Spleen (tissue), 11 donors: ENCODE data around the gene PRSS57. TPM values are rescaled to one million over a fixed set of nuclear protein-coding genes. Genes with fewer than 3 reads are reported as not detected.
"Not testable (repeated sequence)": the region's sequence is repeated elsewhere in the genome, so short reads cannot be mapped to it uniquely, and the experiment has no call there.

ENCODE experiments used
- DNase-seq: peaks from one replicate; pipeline ENCODE4 v3.0.0-alpha.2; 2020
- H3K27ac ChIP-seq, 8 donors: fragments of 200-600 bp; sonication (generic) in 7 of 8; 1 replicate in 4 of 8; 2 replicates in 4 of 8; pipeline versions ENCODE4 v1.5.0 to v1.8.0; 2016 to 2021; ENCODE audit warnings: inconsistent platforms in 4 of 8, mild to moderate bottlenecking in 4 of 8, moderate library complexity in 1 of 8
- H3K27me3 ChIP-seq, 7 donors: fragments of 200-600 bp; sonication (generic) in 6 of 7; replicated peaks in 1 of 7; 1 replicate in 4 of 7; 2 replicates in 3 of 7; pipeline versions ENCODE4 v1.5.0 to v1.8.0; 2016 to 2021; ENCODE audit warnings: inconsistent platforms in 3 of 7, mild to moderate bottlenecking in 1 of 7
- H3K36me3 ChIP-seq, 6 donors: fragments of 200-600 bp; sonication (generic) in 5 of 6; 1 replicate in 4 of 6; 2 replicates in 2 of 6; pipeline versions ENCODE4 v1.5.0 to v1.8.0; 2016 to 2021; ENCODE audit warnings: inconsistent platforms in 2 of 6
- H3K4me1 ChIP-seq, 6 donors: fragments of 200-600 bp; sonication (generic) in 5 of 6; 1 replicate in 3 of 6; 2 replicates in 3 of 6; pipeline versions ENCODE4 v1.5.0 to v1.8.0; 2016 to 2021; ENCODE audit warnings: inconsistent platforms in 3 of 6
- H3K4me3 ChIP-seq, 8 donors: fragments of 200-600 bp; sonication (generic) in 7 of 8; 1 replicate in 4 of 8; 2 replicates in 4 of 8; pipeline versions ENCODE4 v1.5.0 to v1.8.0; 2016 to 2021; ENCODE audit warnings: inconsistent platforms in 4 of 8, mild to moderate bottlenecking in 4 of 8, moderate library complexity in 2 of 8
- H3K9me3 ChIP-seq, 8 donors: fragments of 200-600 bp; sonication (generic) in 7 of 8; 1 replicate in 4 of 8; 2 replicates in 4 of 8; pipeline versions ENCODE4 v1.5.0 to v1.8.0; 2016 to 2021; ENCODE audit warnings: inconsistent platforms in 4 of 8
- CTCF ChIP-seq, 11 experiments: fragments of 200-600 bp in 7 of 11; fragments of 450-650 bp in 4 of 11; sonication (generic) in 4 of 11; IDR thresholded peaks in 8 of 11; conservative IDR thresholded peaks in 3 of 11; 1 replicate in 7 of 11; 2 replicates in 4 of 11; pipeline versions ENCODE4 v1.4.0 to v1.8.0; 2016 to 2021; ENCODE audit warnings: antibody characterized with exemption in 11 of 11, inconsistent platforms in 4 of 11, mild to moderate bottlenecking in 1 of 11
- POLR2A ChIP-seq, 3 donors: fragments of 450-650 bp; IDR thresholded peaks; one replicate each; pipeline ENCODE4 v1.5.1; 2017; ENCODE audit warnings: antibody characterized with exemption in 3 of 3, mild to moderate bottlenecking in 1 of 3
- POLR2AphosphoS5 ChIP-seq, 3 donors: sonication (generic); formaldehyde crosslinking; IDR thresholded peaks; one replicate each; pipeline ENCODE4 v1.5.1; 2017; ENCODE audit warnings: antibody characterized with exemption in 3 of 3
- WGBS, 5 donors: extraction: QIAGEN DNeasy Blood & Tissue Kit in 3 of 5; methylation state at CpG; one replicate each; pipeline versions ENCODE4 v1.1.5 to v1.1.7; 2013 to 2018; 5-methylcytosine and 5-hydroxymethylcytosine counted together
- intact Hi-C: fragments of 100-400 bp; cut with DNase I; formaldehyde crosslinking; loops from one replicate; pipeline ENCODE4 v1.15.0; 2023; ENCODE audit warnings: low total_unique reads
- polyA plus RNA-seq, 3 donors: library from polyadenylated mRNA; stranded (reverse); fragments of 200-250 nt; gene quantifications; one replicate each; pipeline ENCODE4 v1.2.1, GENCODE V29; 2013
- total RNA-seq, 7 donors: library from RNA; depleted of rRNA in 3 of 7; stranded (reverse); fragments of >200 nt in 3 of 7; fragmentation: NEBNext Ultra II Directional in 4 of 7; extraction: Animal tissue kit (Norgen Biotek cat#: 25700) in 4 of 7; gene quantifications; one replicate each; pipeline versions ENCODE4 v1.1.0 to v1.2.1, GENCODE V29; 2016 to 2021
- donor health status: healthy with polysubstance abuse.
- donor health status: DM: no; HTN: no; CAD: no; lungs with moderate emphysema.
- donor health status: DM: no; HTN: no; CAD: no.
- donor health status: Bipolar disorder and iron deficiency.
- donor health status: healthy.
- donor health status: DM: no; HTN: no; CAD: no.
- donor health status: DM: yes; HTN: yes; CAD: no.

Gene PRSS57
- total and polyA plus RNA-seq, 10 donors: 0.24 to 2.5 (median 0.54) TPM; not detected in 2

GRCh38 chr19:704447-704741, 9.1 kb upstream of the PRSS57 start:
- H3K27ac ChIP-seq: peak overlapping the region in 5 of 8 donors; percentile 27 to 84 (median 50)
- DNase-seq: no peak
- H3K4me1 ChIP-seq: peaks cover 3 to 49% (median 26%) of the 10 kb centered on the region in 6 donors
- intact Hi-C loops: no loop called here
- H3K9me3 ChIP-seq: peaks cover 0 to 8% (median 0%) of the 10 kb centered on the region in 8 donors
- peaks cover 0 to 79% (median 10%) of the 10 kb centered on the region in 7 donors for H3K27me3 ChIP-seq
- H3K36me3 ChIP-seq: no peaks in the 10 kb centered on the region
- 14 to 16% (median 15%) methylated on average over 14 of the region's 14 CpGs for WGBS, 5 donors
- peak overlapping the region in 4 of 8 donors; percentile 14 to 59 (median 36) for H3K4me3 ChIP-seq
- TF ChIP-seq POLR2AphosphoS5 (IDR thresholded peaks at IDR 0.05) (no peak), CTCF (IDR thresholded peaks at IDR 0.05 in 8 of 11, conservative IDR thresholded peaks at IDR 0.05 in 3 of 11) (no peak), POLR2A (IDR thresholded peaks at IDR 0.05) (no peak)

GRCh38 chr19:703651-704446, 8.6 kb upstream of the PRSS57 start:
- 3 to 7% (median 4%) methylated on average over 14 to 50 of the region's 50 CpGs for WGBS, 5 donors
- DNase-seq: peak; percentile 92
- H3K4me3 ChIP-seq: peak overlapping the region in 6 of 8 donors; percentile 6 to 59 (median 34)
- peaks cover 3 to 51% (median 26%) of the 10 kb centered on the region in 6 donors for H3K4me1 ChIP-seq
- TF ChIP-seq POLR2AphosphoS5 (IDR thresholded peaks at IDR 0.05) (peak; percentile 75 to 92 (median 85)), POLR2A (IDR thresholded peaks at IDR 0.05) (peak in 1 of 3 donors; percentile 47), CTCF (IDR thresholded peaks at IDR 0.05 in 8 of 11, conservative IDR thresholded peaks at IDR 0.05 in 3 of 11) (peak in 1 of 11 experiments; percentile 11)
- peak overlapping the region; percentile 36 to 84 (median 73) for H3K27ac ChIP-seq
- intact Hi-C loops: no loop called here
- no peaks in the 10 kb centered on the region for H3K36me3 ChIP-seq
- peaks cover 0 to 8% (median 0%) of the 10 kb centered on the region in 8 donors for H3K9me3 ChIP-seq
- peaks cover 0 to 79% (median 6%) of the 10 kb centered on the region in 7 donors for H3K27me3 ChIP-seq

- peak overlapping the region; percentile 36 to 84 (median 73) for H3K27ac ChIP-seq
- peaks cover 3 to 52% (median 27%) of the 10 kb centered on the region in 6 donors for H3K4me1 ChIP-seq
- no peaks in the 10 kb centered on the region for H3K36me3 ChIP-seq
- peaks cover 0 to 8% (median 0%) of the 10 kb centered on the region in 8 donors for H3K9me3 ChIP-seq
- intact Hi-C loops: no loop called here
- H3K27me3 ChIP-seq: peaks cover 0 to 80% (median 4%) of the 10 kb centered on the region in 7 donors
- DNase-seq: peak; percentile 76
- WGBS, 5 donors: 10 to 26% (median 19%) methylated on average over 4 of the region's 4 CpGs
- peak overlapping the region in 6 of 8 donors; percentile 6 to 59 (median 34) for H3K4me3 ChIP-seq
- no peak for TF ChIP-seq POLR2A (IDR thresholded peaks at IDR 0.05)
- TF ChIP-seq POLR2AphosphoS5 (IDR thresholded peaks at IDR 0.05): no peak
Measured at GRCh38 chr19:703329-703650, 8.0 kb upstream of the PRSS57 start.

GRCh38 chr19:702847-703246, 7.6 kb upstream of the PRSS57 start:
- H3K9me3 ChIP-seq, H3K36me3 ChIP-seq, intact Hi-C loops, DNase-seq: not testable (repeated sequence)
- peak overlapping the region in 4 of 8 donors; percentile 30 to 59 (median 41) for H3K4me3 ChIP-seq
- peaks cover 3 to 48% (median 25%) of the 10 kb centered on the region in 6 donors for H3K4me1 ChIP-seq
- 54 to 69% (median 65%) methylated on average over 6 of the region's 6 CpGs for WGBS, 5 donors
- peaks cover 0 to 79% (median 0%) of the 10 kb centered on the region in 7 donors for H3K27me3 ChIP-seq
- H3K27ac ChIP-seq: peak overlapping the region in 6 of 8 donors; percentile 51 to 84 (median 78)

GRCh38 chr19:699885-700284, 4.6 kb upstream of the PRSS57 start:
- H3K9me3 ChIP-seq, H3K36me3 ChIP-seq, H3K4me3 ChIP-seq, DNase-seq, intact Hi-C loops: not testable (repeated sequence)
- peaks cover 3 to 63% (median 33%) of the 10 kb centered on the region in 6 donors for H3K4me1 ChIP-seq
- peaks cover 0 to 92% (median 12%) of the 10 kb centered on the region in 7 donors for H3K27me3 ChIP-seq
- WGBS, 5 donors: 53 to 68% (median 61%) methylated on average over 11 to 14 of the region's 14 CpGs
- H3K27ac ChIP-seq: peak overlapping the region in 2 of 8 donors; percentile 70 to 77

- DNase-seq, H3K36me3 ChIP-seq, H3K9me3 ChIP-seq, intact Hi-C loops, H3K4me3 ChIP-seq: not testable (repeated sequence)
- Histone ChIP-seq H3K27ac (peak overlapping the region in 1 of 8 donors; percentile 70), H3K27me3 (peaks cover 0 to 89% (median 17%) of the 10 kb centered on the region in 7 donors), H3K4me1 (peaks cover 0 to 55% (median 25%) of the 10 kb centered on the region in 6 donors)
- WGBS, 5 donors: 75 to 92% (median 82%) methylated on average over 15 of the region's 15 CpGs
Measured at GRCh38 chr19:698529-698928, 3.3 kb upstream of the PRSS57 start.
